SK-N-SH (cell line): Measurements from ENCODE around the gene USP13. TPM values are rescaled to one million over a fixed set of nuclear protein-coding genes. Genes with fewer than 3 reads are reported as not detected.
A peak's percentile ranks its signal among the peaks of the same experiment; 100 is the strongest.

ENCODE experiments used
- CTCF ChIA-PET: fragments of 300-600, 350-600 bp; formaldehyde crosslinking; extraction: SDS; loops from one replicate; lab custom pipeline; 2021; lab: Yijun Ruan, JAX
- POLR2A ChIA-PET: fragments of 350-600 bp; sonication (Branson Sonifier 250); formaldehyde crosslinking; extraction: SDS; loops from one replicate; lab custom pipeline; 2020; ENCODE audit warnings: antibody characterized with exemption, inconsistent platforms; lab: Yijun Ruan, JAX
- DNase-seq: peaks from one replicate; pipeline ENCODE4 v3.0.0; 2012
- H2AFZ ChIP-seq: fragments of 200-600 bp; sonication (generic); 2 replicates; pipeline ENCODE4 v1.8.1; 2016; ENCODE audit warnings: antibody characterized with exemption, mild to moderate bottlenecking, low read depth
- H3F3A ChIP-seq: fragments of 200-600 bp; sonication (generic); replicated peaks from 2 replicates; pipeline ENCODE3; 2016; ENCODE audit warnings: antibody characterized with exemption, mild to moderate bottlenecking; ENCODE audit not compliant: insufficient read depth
- H3K27ac ChIP-seq, 2 experiments: fragments of 200-500 bp in 1 of 2; fragments of 200-600 bp in 1 of 2; sonication (Bioruptor generic) in 1 of 2; sonication (generic), shearing (Covaris generic) in 1 of 2; 2 replicates each; pipeline versions ENCODE4 v1.5.1 to v1.6.1; 2014 to 2016; ENCODE audit warnings: low read depth in 2 of 2, inconsistent platforms in 1 of 2, low read length in 1 of 2, mild to moderate bottlenecking in 1 of 2, mixed read lengths in 1 of 2
- H3K27me3 ChIP-seq: fragments of 200-600 bp; sonication (generic), shearing (Covaris generic); 2 replicates; pipeline ENCODE4 v1.6.1; 2016; ENCODE audit warnings: mixed run types; ENCODE audit not compliant: insufficient read depth
- H3K36me3 ChIP-seq, 2 experiments: fragments of 200-500 bp in 1 of 2; fragments of 200-600 bp in 1 of 2; sonication (Bioruptor generic) in 1 of 2; sonication (generic) in 1 of 2; replicated peaks in 1 of 2; 2 replicates each; pipeline versions ENCODE3 to v1.5.1; 2014 to 2016; ENCODE audit warnings: low read length in 1 of 2, mild to moderate bottlenecking in 1 of 2; ENCODE audit not compliant: insufficient read depth in 2 of 2, control insufficient read depth in 1 of 2
- H3K4me1 ChIP-seq, 2 experiments: fragments of 200-500 bp in 1 of 2; fragments of 200-600 bp in 1 of 2; sonication (Bioruptor generic) in 1 of 2; sonication (generic), shearing (Covaris generic) in 1 of 2; 2 replicates each; pipeline versions ENCODE4 v1.5.1 to v1.6.1; 2014 to 2016; ENCODE audit warnings: low read depth in 1 of 2, low read length in 1 of 2, mixed run types in 1 of 2; ENCODE audit not compliant: insufficient read depth in 2 of 2, control insufficient read depth in 1 of 2
- H3K4me2 ChIP-seq: fragments of 200-600 bp; sonication (generic), shearing (Covaris generic); 2 replicates; pipeline ENCODE4 v1.6.1; 2017; ENCODE audit warnings: mixed run types
- H3K4me3 ChIP-seq, 2 experiments: fragments of 200-500 bp in 1 of 2; fragments of 200-600 bp in 1 of 2; sonication (Bioruptor generic) in 1 of 2; sonication (generic), shearing (Covaris generic) in 1 of 2; 2 replicates each; pipeline versions ENCODE4 v1.5.1 to v1.8.1; 2014 to 2016; ENCODE audit warnings: low read depth in 2 of 2, inconsistent platforms in 1 of 2, low read length in 1 of 2, mild to moderate bottlenecking in 1 of 2, mixed read lengths in 1 of 2, moderate library complexity in 1 of 2
- H3K79me2 ChIP-seq: fragments of 200-600 bp; sonication (generic); 2 replicates; pipeline ENCODE4 v1.8.1; 2017; ENCODE audit warnings: mild to moderate bottlenecking; ENCODE audit not compliant: insufficient read depth
- H3K9ac ChIP-seq: fragments of 200-600 bp; sonication (generic); 2 replicates; pipeline ENCODE4 v1.6.1; 2017; ENCODE audit warnings: mixed run types
- H3K9me2 ChIP-seq: fragments of 200-600 bp; sonication (generic); 2 replicates; pipeline ENCODE4 v1.6.1; 2017; ENCODE audit warnings: mixed run types
- H3K9me3 ChIP-seq: fragments of 200-600 bp; sonication (generic); 2 replicates; pipeline ENCODE4 v1.6.1; 2017; ENCODE audit warnings: mixed run types, mild to moderate bottlenecking, moderate library complexity
- H4K20me1 ChIP-seq: fragments of 200-600 bp; sonication (generic); 2 replicates; pipeline ENCODE4 v1.6.1; 2017; ENCODE audit warnings: mild to moderate bottlenecking, mixed run types; ENCODE audit not compliant: insufficient read depth
- CHD2 ChIP-seq: fragments of 150-350 bp; IDR thresholded peaks from 2 replicates; pipeline ENCODE4 v1.6.1; 2018; ENCODE audit warnings: low read length; ENCODE audit not compliant: partially characterized antibody
- ELF1 ChIP-seq: IDR thresholded peaks from 2 replicates; pipeline ENCODE4 v1.4.0; 2012
- EP300 ChIP-seq, 2 experiments: IDR thresholded peaks; 2 replicates each; pipeline versions ENCODE4 v1.4.0 to v1.6.1; 2012; ENCODE audit warnings: borderline replicate concordance in 1 of 2, low read depth in 1 of 2, low read length in 1 of 2
- EZH2phosphoT487 ChIP-seq: fragments of 200-600 bp; sonication (generic); IDR thresholded peaks from 2 replicates; pipeline ENCODE4 v1.6.1; 2017; ENCODE audit warnings: low read depth, mixed run types, mild to moderate bottlenecking, antibody characterized with exemption, moderate library complexity, borderline replicate concordance
- FOSL2 ChIP-seq: IDR thresholded peaks from 2 replicates; pipeline ENCODE4 v1.4.0; 2012; ENCODE audit warnings: low read depth, mild to moderate bottlenecking, moderate library complexity, borderline replicate concordance
- FOXJ3 ChIP-seq: sonication (generic); formaldehyde crosslinking; IDR thresholded peaks from 2 replicates; pipeline ENCODE4 v1.5.1; 2020; ENCODE audit warnings: mild to moderate bottlenecking, missing genetic modification reagents
- FOXM1 ChIP-seq: IDR thresholded peaks from 2 replicates; pipeline ENCODE4 v1.4.0; 2012; ENCODE audit warnings: low read depth, mild to moderate bottlenecking
- GABPA ChIP-seq: IDR thresholded peaks from 2 replicates; pipeline ENCODE4 v1.4.0; 2012; ENCODE audit warnings: low read depth, mild to moderate bottlenecking
- GATA2 ChIP-seq: sonication (generic); formaldehyde crosslinking; IDR thresholded peaks from 2 replicates; pipeline ENCODE4 v1.5.0; 2020; ENCODE audit warnings: mild to moderate bottlenecking, missing genetic modification reagents
- JUND ChIP-seq: IDR thresholded peaks from 2 replicates; pipeline ENCODE4 v1.4.0; 2012
- MXI1 ChIP-seq: IDR thresholded peaks from 2 replicates; pipeline ENCODE4 v1.6.1; 2012; ENCODE audit warnings: mild to moderate bottlenecking, low read depth, low read length, improper control_type of control experiment
- NRF1 ChIP-seq: IDR thresholded peaks from 2 replicates; pipeline ENCODE4 v1.6.1; 2012; ENCODE audit warnings: low read depth, mild to moderate bottlenecking, low read length
- PBX3 ChIP-seq: IDR thresholded peaks from 2 replicates; pipeline ENCODE4; 2012
- POLR2AphosphoS5 ChIP-seq: IDR thresholded peaks from 2 replicates; pipeline ENCODE4 v1.6.1; 2012; ENCODE audit warnings: low read depth, low read length
- RCOR1 ChIP-seq: fragments of 150-350 bp; IDR thresholded peaks from 2 replicates; pipeline ENCODE4 v1.6.1; 2017; ENCODE audit warnings: antibody characterized with exemption, low read length
- SIN3A ChIP-seq: IDR thresholded peaks from 2 replicates; pipeline ENCODE4 v1.6.1; 2012; ENCODE audit warnings: low read depth, mild to moderate bottlenecking, low read length, moderate library complexity, borderline replicate concordance
- SMC3 ChIP-seq: IDR thresholded peaks from 2 replicates; pipeline ENCODE4 v1.6.1; 2012; ENCODE audit warnings: low read depth, low read length, improper control_type of control experiment
- TCF12 ChIP-seq: IDR thresholded peaks from 2 replicates; pipeline ENCODE4 v1.4.0; 2012
- TEAD4 ChIP-seq: IDR thresholded peaks from 2 replicates; pipeline ENCODE4 v1.4.0; 2012; ENCODE audit warnings: mild to moderate bottlenecking, borderline replicate concordance; ENCODE audit not compliant: insufficient read depth
- USF1 ChIP-seq: IDR thresholded peaks from 2 replicates; pipeline ENCODE4 v1.4.0; 2012; ENCODE audit warnings: low read depth, borderline replicate concordance
- YY1 ChIP-seq: IDR thresholded peaks from 2 replicates; pipeline ENCODE4 v1.4.0; 2012; ENCODE audit warnings: low read depth, mild to moderate bottlenecking
- WGBS: methylation state at CpG from one replicate; pipeline ENCODE4 v1.1.6; 2017; ENCODE audit warnings: low lambda C conversion rate; 5-methylcytosine and 5-hydroxymethylcytosine counted together
- polyA plus RNA-seq, 3 experiments: library from polyadenylated mRNA; depleted of rRNA; stranded (reverse); fragments of >200 nt; gene quantifications; 2 replicates each; pipeline ENCODE4 v1.2.3, GENCODE V29; 2012

The USP13 gene
- polyA plus RNA-seq, 1 of the 3 experiments (the other 2 are of a cell fraction): 8.2 TPM

GRCh38 chr3:179750720-179751328 is 98.0 kb downstream of the USP13 start (continued):
- TF ChIP-seq USF1 (no peak), FOXM1 (no peak), YY1 (no peak), CHD2 (no peak), EP300 (IDR thresholded peaks at IDR 0.05; ENCODE audit: borderline replicate concordance in 1 of 2, low read depth in 1 of 2, low read length in 1 of 2) (no peak), JUND (no peak), FOSL2 (no peak), GATA2 (CRISPR knock-in tag) (no peak), SMC3 (peak; percentile 61), FOXJ3 (CRISPR knock-in tag) (no peak)

- no peaks in the 10 kb centered on the region for H3K9me2 ChIP-seq
- no peak overlapping the region for H3K4me2 ChIP-seq
- ChIA-PET POLR2A (no interaction called here), CTCF (interaction anchor here (0.9 to 4.7 kb wide), 2 partner anchors 10 to 834 kb away, joined by 3 to 23 read pairs; no protein-coding TSS in a partner anchor)
- no peak overlapping the region for H3K4me3 ChIP-seq
- H4K20me1 ChIP-seq: no peaks in the 10 kb centered on the region
- H3K36me3 ChIP-seq: peaks cover 3 to 53% of the 10 kb centered on the region in 2 experiments
- no peaks in the 10 kb centered on the region for H3K79me2 ChIP-seq
- no peak overlapping the region for H3K27ac ChIP-seq
- DNase-seq: no peak
- peaks cover 13 to 20% of the 10 kb centered on the region in 2 experiments for H3K4me1 ChIP-seq
- TF ChIP-seq NRF1 (no peak), FOSL2 (peak; percentile 42; the same call in 1 of the 2 replicates), JUND (peak; percentile 37; the same call in 1 of the 2 replicates), ELF1 (no peak)
- H3K27me3 ChIP-seq: no peaks in the 10 kb centered on the region
- H2AFZ ChIP-seq: no peak overlapping the region
- H3K9me3 ChIP-seq: no peaks in the 10 kb centered on the region
- WGBS: 71% methylated on average over 8 of the region's 8 CpGs
- no peak overlapping the region for H3K9ac ChIP-seq
- peaks cover 4% of the 10 kb centered on the region for H3F3A ChIP-seq
These were observed 108.1 kb downstream of the USP13 start for GRCh38 chr3:179760944-179761343.

- no peak overlapping the region for H3K4me3 ChIP-seq
- H3F3A ChIP-seq: peaks cover 16% of the 10 kb centered on the region
- no peak overlapping the region for H3K9ac ChIP-seq
- no peaks in the 10 kb centered on the region for H3K9me2 ChIP-seq
- no peak overlapping the region for H2AFZ ChIP-seq
- 13% methylated on average over 2 of the region's 2 CpGs for WGBS
- POLR2A ChIA-PET: interaction anchor here (0.6 kb wide), 1 partner anchor 837 kb away, joined by 3 read pairs; the partner anchor contains the start of gene TTC14
- H3K9me3 ChIP-seq: no peaks in the 10 kb centered on the region
- H3K4me1 ChIP-seq: peaks cover 20 to 46% of the 10 kb centered on the region in 2 experiments
- peak overlapping the region; percentile 20 to 68; a peak in 2 of 4 replicates for H3K27ac ChIP-seq
- CTCF ChIA-PET: interaction anchor here (0.6 to 3.6 kb wide), 3 partner anchors 46 to 778 kb away, joined by 3 to 19 read pairs (median 3); no protein-coding TSS in a partner anchor
- no peaks in the 10 kb centered on the region for H3K27me3 ChIP-seq
- H4K20me1 ChIP-seq: no peaks in the 10 kb centered on the region
- no peaks in the 10 kb centered on the region for H3K79me2 ChIP-seq
- DNase-seq: peak; percentile 76
- no peak overlapping the region; the same call in 1 of the 2 replicates for H3K4me2 ChIP-seq
- peaks cover 0 to 46% of the 10 kb centered on the region in 2 experiments for H3K36me3 ChIP-seq
- TF ChIP-seq MXI1 (peak; percentile 93; the same call in 1 of the 2 replicates), RCOR1 (peak; percentile 95), TEAD4 (peak; percentile 57; the same call in 1 of the 2 replicates), GABPA (no peak), POLR2AphosphoS5 (peak; percentile 84), GATA2 (CRISPR knock-in tag) (peak; percentile 91), EZH2phosphoT487 (no peak), TCF12 (peak; percentile 87), SIN3A (peak; percentile 40; the same call in 1 of the 2 replicates), EP300 (IDR thresholded peaks at IDR 0.05; ENCODE audit: borderline replicate concordance in 1 of 2, low read depth in 1 of 2, low read length in 1 of 2) (peak in 1 of 2 experiments; percentile 93; a peak in 2 of 4 replicates), FOXM1 (0 out of 2 replicates have a peak, but pooled peaks have one; percentile 35), YY1 (no peak), CHD2 (peak; percentile 92), PBX3 (peak; percentile 82)
These were observed 112.6 kb downstream of the USP13 start for GRCh38 chr3:179765396-179765795.
